NOMO-1 (cell line): ENCODE measurements around the gene RNASEH2B.
A peak's percentile ranks its signal among the peaks of the same experiment; 100 is the strongest.

Experiments
- DNase-seq, 2 experiments: peaks; one replicate each; lab custom pipeline; 2025; ENCODE audit not compliant: unreplicated experiment in 2 of 2; lab: John Stamatoyannopoulos, UW

Gene RNASEH2B, protein sequence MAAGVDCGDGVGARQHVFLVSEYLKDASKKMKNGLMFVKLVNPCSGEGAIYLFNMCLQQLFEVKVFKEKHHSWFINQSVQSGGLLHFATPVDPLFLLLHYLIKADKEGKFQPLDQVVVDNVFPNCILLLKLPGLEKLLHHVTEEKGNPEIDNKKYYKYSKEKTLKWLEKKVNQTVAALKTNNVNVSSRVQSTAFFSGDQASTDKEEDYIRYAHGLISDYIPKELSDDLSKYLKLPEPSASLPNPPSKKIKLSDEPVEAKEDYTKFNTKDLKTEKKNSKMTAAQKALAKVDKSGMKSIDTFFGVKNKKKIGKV

DNA sequence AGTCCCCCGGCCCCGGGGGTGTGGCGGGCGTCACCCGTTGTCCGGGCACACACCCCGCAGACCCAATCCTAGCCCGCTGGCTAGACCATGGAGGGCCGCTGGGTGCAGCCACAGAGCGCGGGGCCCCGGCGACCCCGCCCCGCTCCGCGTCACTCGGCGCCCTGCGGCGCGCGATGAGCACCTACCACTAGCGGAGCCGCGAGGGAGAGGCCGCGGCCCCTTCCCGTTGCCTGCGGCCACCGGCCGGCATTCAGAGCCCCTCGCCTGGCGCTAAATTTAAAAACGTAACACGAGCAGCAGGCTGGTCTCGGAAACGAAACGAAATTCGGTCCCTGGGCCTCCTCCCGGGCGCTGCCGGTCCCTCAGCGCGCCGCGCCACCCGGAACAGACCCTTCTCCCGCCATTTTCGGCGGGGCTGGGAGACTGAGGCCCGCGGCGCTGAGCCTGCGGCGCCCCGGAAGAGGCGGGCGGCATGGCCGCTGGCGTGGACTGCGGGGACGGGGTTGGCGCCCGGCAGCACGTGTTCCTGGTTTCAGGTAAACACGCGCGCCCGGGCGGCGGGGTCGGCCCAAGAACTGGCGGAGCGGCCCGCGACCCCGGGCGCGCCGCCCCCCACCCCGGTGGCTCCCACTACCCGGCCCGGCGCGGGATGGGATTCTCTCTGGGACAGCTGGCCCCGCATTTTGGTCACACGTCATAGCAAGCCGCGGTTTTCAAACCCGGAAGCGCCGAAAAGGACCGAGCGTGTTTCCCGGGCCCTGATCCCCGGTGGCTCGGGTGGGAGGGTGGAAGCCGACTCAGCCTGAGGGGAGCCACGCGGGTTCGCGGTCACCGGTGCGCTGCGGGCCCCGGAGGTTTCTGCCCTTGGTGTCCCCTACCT, at the start of gene RNASEH2B:
TSS of gene RNASEH2B (plus strand) at position 187 of the 880 bp plus-strand sequence. CDS start at position 473, 286 bp downstream.
- peak; percentile 60 to 80 for DNase-seq

DNA sequence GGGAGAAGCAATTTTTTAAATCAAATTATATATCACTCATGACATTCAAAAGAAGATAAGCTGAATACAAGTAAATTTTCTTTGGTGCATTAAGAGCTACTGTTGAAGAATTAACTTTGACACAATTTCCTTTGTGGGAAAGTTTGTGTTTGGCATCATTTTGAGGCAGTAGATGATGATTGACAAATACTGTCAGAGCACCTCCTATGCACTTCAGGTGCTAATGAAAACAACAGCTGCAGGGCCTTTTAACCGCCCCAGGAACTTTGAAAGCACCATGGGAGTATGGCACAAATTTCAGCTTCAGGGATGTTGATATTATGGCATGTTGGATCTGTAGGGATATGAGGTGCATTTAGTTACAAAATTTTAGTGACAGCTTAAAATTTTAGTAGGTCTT, 45.1 kb upstream of the RNASEH2B start:
- DNase-seq: no peak

DNA sequence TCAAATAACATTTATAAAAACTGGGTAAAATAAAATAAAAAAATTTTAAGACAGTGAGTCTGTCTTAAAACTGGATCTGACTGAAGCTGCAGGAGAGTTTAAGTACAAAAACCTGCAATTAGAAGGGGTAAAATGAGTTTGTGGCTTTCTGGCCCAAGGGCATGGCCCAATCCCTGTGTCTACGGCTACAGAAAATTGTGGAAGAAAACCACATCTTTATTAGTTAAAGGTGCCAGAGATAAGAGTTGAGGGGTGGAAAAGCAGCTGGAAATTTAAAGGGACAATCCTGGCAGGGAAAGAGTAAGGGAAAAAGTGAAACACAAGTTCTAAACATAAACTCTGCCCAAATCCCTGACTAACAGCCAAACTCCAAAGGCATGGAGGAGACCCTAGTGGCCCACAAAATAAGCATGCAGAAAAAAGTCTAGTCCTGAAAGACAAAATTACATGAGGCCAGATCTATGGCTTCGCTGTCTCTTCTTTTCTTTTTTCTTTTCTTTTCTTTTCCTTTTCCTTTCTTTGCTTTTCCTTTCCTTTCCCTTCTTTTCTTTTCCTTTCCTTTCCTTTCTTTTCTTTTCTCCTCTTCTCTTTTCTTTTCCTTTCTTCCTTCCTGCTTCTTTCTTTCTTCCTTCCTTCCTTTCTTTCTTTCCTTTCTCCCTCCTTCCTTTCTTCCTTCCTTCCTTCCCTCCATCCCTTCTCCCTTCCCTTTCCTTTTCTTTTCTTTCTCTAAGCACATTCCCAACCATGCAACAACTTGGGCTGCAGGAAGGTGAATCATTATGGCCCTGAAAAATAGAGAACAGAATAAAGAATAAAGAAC, 42.6 kb upstream of the RNASEH2B start:
- DNase-seq: no peak

DNA sequence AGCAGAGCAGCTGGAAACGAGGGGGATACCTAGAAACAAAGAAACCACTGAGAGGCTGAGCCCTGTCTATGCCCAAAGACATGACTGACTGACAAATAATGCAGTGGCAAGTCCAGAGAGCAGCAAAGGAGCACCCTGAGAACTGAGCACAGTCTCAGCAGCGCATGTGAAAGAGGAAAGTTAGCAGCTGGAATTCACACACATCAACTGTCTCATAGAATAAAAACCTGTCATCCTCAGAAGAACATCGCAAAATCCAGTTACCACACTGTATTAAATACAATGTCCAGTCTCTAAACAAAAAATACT, 42.0 kb upstream of the RNASEH2B start:
- no peak for DNase-seq

DNA sequence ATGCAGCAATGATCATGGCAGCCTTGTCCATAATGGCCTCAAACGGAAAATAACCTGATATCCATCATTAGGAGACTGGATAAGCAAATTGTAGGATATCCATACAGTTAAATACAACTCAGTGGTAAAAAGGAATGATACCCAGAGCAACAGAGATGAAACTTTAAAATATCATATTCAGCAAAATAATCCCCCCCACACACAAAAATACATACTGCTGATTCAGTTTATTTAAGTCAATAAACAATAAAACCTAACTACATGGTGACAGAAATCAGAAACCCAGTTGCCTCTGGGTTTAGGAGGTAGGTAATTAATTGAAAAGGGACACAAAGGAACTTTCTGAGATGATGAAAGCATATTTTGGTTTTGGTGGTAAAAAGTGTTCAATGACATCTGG, 38.2 kb upstream of the RNASEH2B start:
- no peak for DNase-seq

DNA sequence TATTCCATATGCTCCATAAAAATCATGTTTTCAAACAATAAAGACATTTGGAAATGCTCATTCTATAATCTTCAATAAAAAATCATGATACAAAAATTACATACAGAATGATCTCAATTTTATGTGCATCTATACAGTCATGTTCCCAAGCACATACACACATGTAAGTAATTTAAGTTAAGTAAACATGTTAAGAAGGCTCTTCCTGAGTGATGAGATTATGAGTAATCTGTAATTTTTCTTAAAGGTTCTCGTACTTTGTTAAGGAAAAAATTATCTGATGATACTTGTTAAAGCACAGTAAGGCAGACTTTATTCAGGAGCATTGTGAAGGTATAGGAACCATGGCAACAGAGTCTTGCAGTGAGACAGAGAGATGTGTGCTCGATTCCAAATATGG, 36.1 kb upstream of the RNASEH2B start:
- no peak for DNase-seq

DNA sequence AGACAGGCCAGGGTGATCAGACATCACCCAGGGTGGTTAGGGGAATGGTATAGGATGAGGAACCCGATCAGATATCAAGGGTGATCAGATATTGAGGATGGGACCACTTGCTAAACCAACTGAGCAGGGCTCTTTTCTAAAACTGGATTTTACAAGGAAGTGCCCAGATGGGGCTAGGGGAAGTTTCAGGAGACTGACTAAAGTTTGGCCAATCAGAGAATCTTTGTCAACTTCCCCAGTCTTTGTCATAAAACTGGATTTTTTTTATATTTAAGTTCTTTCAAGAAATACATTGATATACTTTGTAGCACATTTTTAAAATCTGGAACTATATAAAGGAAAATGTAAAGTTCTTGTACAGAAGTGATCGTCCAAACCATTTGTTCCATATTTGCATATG, 35.6 kb upstream of the RNASEH2B start:
- DNase-seq: no peak

DNA sequence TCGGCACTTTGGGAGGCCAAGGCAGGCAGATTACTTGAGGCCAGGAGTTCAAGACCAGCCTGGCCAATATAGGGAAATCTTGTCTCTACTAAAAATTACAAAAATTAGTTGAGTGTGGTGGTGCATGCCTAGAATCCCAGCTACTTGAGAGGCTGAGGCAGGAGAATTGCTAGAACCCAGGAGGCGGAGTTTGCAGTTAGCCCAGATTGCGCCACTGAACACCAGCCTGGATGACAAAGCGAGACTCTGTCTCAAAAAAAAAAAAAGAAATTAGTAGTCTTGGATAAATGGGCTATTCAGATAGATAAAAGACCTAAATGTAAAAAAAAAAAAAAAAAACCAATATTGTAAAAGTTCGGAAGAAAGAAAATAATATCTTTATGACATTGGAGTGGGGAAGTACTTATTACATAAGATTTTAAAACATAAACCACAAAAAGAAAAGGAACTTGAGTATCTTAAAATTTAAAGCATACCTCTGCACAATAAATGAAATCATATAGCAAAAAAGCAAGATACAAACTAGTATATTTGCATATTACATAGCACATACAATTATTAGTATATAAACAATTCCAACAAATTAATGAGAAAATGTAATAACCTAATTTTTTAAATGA, 26.7 kb upstream of the RNASEH2B start:
- DNase-seq: peak in 1 of 2 experiments; percentile 69

DNA sequence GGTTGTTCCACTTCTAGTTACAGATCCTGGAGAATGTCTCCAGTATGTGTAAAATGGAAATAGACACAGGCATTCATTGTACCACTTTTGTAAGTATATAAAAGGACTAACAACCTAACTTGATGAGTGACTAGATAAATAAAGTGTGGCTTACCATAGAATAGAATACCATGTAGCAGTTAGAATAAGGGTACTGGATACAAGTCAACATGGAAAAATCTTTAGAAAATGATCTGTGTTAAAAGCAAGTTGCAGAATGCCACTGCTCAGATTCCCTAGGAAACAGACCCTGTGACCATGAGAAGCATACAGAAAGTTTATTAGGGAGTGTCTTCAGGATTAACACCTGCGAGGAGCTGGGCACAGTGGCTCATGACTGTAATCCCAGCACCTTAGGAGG, 25.9 kb upstream of the RNASEH2B start:
- DNase-seq: no peak

DNA sequence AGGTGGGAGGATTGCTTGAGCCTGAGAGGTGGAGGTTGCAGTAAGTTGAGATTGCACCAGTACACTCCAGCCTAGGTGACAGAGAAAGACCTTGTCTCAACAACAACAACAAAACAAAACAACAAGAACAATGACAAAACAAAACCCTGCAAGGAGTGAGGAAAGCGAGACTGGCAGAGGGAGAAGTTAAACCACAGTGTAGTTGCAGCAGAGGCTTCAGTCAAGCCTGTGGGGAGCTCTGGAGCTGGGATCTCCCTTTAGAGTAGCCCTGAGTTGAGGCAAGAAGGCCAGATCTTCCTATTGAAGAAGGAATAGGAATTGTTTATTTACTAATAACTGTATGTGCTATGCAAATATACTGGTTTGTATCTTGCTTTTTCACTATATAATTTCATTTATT, 25.3 kb upstream of the RNASEH2B start:
- DNase-seq: peak in 1 of 2 experiments; percentile 14

DNA sequence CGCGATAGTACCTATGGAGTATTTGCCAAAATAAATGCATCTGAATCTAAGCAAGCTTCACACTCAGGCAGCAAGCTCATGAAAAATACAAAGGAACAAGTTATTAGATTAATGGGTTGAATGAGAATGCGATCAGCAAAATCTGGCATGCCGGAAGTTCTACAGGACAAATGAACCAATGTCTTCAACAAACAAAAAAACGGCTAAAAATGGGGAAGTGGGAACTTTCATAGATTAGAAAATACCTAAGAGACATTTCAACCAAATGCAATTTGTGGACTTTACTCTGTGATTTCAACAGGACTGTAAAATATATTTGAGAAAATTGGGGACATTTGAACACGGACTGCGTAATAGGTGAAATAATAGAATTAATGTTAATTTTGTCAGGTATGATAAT, 22.4 kb upstream of the RNASEH2B start:
- DNase-seq: peak; percentile 32 to 75

DNA sequence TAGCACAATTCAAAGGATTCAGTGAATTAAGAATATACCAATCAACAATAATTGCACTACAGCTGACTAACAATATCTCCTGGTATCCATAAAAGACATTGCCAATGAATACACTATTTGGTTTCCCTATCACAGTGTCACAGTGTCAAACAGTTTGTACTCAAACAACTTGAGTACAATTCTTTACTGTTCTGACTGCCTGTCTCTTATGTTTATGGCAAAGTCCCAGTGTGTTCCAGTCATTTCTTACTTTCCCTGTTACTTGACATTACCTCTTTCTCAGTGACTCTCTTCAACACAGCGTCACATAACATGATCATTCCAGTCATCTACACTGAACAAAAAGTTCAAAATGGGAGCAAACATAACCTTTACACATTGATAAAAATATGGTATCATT, 21.2 kb upstream of the RNASEH2B start:
- DNase-seq: no peak

DNA sequence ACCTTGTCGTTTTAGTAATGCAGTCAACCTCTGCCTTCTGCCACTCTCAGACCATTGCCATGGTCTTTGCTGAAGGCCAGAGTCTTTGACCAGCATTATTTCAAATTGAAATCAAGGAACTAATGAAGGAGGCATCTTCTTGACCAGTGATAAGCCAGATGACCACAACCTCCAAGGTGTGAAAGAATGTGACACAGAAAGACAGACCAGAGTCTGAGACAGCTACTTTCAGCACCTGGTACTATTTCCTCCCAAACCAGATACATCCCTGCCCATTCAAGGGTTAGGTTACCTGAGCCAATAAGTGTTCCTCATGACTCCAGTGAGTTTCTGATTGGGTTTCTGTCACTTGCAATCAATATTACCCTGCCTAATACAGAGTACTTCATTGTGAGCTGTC, 20.3 kb upstream of the RNASEH2B start:
- no peak for DNase-seq

DNA sequence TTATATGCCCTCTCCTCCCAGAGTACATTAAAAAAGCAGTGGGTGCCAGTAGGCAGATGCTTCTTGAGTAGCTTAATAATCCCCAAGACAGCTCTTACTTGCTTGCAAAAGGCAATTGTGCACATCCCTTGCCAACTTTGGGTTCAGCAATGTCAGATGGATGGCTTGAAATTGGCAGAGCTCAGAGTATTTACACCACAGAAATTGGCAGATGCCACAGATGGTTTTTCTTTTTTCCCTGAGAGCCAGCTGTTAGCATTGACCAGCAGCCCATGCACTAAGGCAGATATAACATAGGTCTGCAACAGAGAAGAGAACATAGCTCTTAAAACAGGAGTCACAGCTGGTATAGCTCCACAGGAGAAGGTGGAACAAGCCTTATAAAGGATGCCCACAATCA, 18.4 kb upstream of the RNASEH2B start:
- no peak for DNase-seq

DNA sequence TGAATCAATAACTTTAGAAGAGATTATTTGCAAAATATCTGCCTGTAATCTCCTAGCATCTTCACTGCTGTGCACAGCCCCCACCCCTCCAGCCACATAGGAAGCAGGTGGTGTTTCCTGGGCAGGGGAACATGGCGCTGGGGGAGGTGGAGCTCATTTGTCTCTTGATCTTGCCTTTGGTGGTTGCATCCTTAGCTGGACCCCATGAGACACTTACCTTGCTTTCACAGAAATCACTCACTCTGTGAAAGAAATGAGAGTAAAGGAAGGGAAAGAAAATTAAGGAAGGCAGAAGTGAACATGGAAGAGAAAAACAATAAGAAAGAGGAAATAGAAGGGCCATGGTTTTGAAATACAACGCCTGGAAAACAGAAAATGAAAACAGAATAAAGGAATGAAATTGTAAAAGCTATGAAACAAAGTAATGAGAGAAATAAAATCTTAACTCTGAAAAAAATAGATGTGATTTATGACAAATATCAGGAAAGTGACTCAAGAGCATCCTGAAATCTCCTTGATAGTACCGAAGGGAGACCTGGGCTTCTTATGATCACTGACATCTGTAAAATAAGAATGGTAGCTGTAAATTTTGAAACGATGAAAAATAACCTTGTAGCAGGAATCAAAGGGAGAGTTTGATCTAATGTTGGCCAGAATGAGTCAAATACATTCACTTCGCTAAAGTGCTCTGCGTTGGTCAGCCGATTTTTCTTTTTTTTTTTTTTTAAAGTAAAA, 17.2 kb upstream of the RNASEH2B start:
- no peak for DNase-seq

DNA sequence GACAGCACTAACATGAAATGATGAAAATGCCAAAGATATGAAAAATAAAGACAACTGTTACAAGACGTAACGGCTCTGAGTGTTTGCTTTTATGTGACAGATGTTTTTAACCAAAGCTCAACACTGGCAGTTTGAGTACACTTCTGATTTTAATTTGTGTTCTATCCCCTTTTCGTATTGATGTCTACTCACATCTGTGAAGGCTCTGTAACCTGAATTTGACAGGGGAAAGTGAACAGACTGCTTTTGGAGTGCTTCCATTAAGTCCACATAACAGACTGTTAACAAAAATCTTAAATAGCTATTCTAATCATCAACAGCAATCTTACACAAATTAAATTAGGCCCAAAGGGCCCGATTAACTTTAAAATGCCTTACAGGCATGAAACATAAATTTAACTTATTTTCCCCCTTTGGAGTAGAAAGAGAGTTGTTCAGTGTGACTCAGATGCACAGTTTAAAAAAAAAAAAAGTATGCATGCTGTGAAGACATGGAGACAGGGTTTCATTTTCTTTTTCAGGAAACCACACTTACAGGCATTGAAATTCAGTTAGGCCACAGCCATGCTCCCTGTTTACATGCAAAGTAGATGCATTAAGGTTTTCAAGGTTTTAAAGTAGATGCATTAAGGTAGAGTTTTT, 16.3 kb upstream of the RNASEH2B start:
- peak; percentile 41 to 90 for DNase-seq

DNA sequence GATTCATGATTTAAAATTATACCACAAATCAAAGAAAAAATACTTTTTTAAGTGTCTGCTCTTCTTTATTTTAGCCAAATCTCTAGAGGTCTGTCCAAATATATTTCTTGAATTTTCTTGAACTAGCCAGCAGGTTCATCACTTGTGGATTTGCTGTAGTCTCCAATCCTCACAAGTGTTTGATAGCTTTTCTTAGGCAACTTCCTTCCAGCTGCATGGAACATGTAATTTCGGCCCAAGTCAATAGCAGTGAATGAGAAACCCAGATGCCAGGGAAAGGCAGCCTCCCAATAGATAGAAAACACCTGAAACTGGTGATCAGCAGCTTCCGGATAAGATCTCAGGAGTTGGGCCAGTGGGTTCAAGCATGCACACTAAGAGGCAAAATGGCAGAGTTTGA, 15.6 kb upstream of the RNASEH2B start:
- peak; percentile 26 to 38 for DNase-seq

DNA sequence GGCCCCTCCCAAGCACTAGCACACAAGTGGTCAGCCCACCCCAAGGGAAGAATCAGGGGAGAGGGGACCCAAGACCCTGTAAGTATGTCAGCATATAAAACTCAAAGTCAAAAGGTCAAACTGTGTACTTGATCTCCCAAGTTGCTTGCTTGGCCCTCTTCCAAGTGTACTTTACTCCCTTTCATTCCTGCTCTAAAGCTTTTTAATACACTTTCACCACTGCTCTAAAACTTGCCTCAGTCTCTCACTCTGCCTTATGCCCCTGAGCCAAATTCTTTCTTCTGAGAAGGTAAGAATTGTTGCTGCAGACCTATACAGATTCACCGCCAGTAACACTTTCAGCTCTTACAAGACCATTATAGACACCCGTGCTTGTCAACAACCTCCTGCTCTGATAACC, 15.1 kb upstream of the RNASEH2B start:
- no peak for DNase-seq

DNA sequence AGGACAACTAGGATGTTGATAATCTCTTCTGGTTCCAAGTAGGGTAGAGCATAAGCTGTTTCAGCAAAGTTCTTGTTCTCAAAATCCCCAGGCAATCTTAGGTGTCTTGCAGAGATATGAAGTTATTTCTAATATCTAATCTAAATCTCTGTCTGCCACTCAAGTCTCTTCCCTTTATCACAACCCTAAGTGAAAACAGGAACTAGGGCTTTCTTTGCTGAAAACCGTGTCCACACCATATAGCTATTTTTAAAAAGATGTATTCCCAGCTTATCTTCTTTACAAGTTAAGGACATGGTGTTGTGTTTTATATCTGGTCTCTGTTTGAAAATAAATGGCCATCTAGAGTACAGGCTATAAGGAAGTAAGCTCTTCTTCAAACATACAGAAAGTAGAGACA, 11.3 kb upstream of the RNASEH2B start:
- DNase-seq: peak in 1 of 2 experiments; percentile 27

DNA sequence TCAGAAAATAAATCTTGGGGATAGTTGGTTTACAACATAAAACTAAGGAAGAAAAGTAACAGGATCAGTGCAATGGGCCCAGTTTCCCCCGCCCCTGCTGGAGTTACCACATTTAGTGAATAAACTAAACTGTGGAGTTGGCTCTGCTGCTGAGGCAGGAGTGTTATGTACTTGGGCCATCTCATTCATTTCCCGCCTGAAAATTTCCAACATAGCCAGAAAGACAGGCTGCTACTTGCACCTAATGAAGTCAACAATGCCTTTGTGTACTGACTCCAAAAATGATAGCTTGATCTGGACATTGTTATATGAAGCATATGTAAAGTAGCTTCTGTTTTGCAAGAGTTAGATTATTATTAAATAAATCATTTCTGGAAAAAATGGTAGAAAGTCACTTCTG, 7.9 kb upstream of the RNASEH2B start:
- no peak for DNase-seq
